ENCODE data around the gene MRPL47. TPM values are rescaled to one million over a fixed set of nuclear protein-coding genes. Genes with fewer than 3 reads are reported as not detected.

MRPL47 gene
- total and polyA plus RNA-seq, 10 of the 15 experiments (the other 5 are each of a cell fraction or from before 2014, with no cell fraction given) = 40.6 to 237 (median 73.9) TPM

DNA sequence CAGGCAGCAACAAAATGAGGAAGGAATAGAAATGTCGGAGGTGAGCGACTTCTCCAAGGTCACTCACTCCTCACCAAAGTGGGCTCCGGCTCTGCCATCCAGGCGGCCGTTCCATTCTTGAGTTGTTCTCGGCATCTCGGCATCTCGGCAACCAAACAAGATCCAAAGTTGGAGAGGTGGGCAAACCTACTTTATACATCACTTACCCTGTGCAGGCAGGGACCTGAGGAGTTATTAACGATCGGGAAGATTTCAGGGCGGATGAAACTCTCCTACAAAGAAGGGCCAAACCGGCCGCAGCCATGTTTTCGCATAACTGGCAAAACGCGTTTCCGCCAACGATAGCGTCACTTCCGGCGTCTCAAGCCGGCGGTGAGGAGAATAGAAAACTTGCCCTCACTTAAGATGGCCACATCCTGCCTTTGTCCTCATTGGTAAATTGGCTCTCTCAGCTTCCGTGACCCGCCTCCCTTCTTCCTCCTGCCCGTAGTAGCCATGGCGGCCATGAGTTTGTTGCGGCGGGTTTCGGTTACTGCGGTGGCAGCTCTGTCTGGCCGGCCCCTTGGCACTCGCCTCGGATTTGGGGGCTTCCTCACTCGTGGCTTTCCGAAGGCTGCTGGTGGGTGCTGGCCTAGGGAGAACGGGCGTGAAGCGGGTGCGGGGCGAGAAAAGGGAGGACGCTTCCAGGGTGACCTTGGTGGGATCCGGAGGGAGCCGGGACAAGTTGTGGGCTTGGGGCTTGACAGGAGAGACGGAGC is at the start of gene MRPL47, which contains the start of gene NDUFB5 (continued):
- TF ChIP-seq ZSCAN29 (IDR thresholded peaks at IDR 0.05) = no peak
- peak; percentile 43; the same call in 2 of the 3 replicates for TF ChIP-seq POU2F2 (IDR thresholded peaks at IDR 0.05; ENCODE audit: borderline replicate concordance, low read depth, low read length)
- peak; percentile 85 for TF ChIP-seq HCFC1 (IDR thresholded peaks at IDR 0.05; ENCODE audit: low read length)
- peak; percentile 86 for TF ChIP-seq NBN (IDR thresholded peaks at IDR 0.05)
- TF ChIP-seq ASH2L (IDR thresholded peaks at IDR 0.05; ENCODE audit: borderline replicate concordance, low read depth) = no peak
- no peak for TF ChIP-seq CEBPB (IDR thresholded peaks at IDR 0.05; ENCODE audit: borderline replicate concordance in 1 of 2, low read depth in 2 of 2, low read length in 2 of 2)
- TF ChIP-seq ATF7 (IDR thresholded peaks at IDR 0.05; ENCODE audit: low read depth) = peak; percentile 68
- TF ChIP-seq LARP7 (IDR thresholded peaks at IDR 0.05) = peak; percentile 24; the same call in 1 of the 2 replicates
- no peak for TF ChIP-seq CHD1 (IDR thresholded peaks at IDR 0.05; ENCODE audit: low read depth, low read length)
- TF ChIP-seq BHLHE40 (IDR thresholded peaks at IDR 0.05; ENCODE audit: borderline replicate concordance in 1 of 2, low read depth in 2 of 2, low read length in 1 of 2) = peak; percentile 6 to 54; a peak in 2 of 4 replicates
- TF ChIP-seq PAX5 (IDR thresholded peaks at IDR 0.05; ENCODE audit: borderline replicate concordance, low read depth, low read length) = no peak
- TF ChIP-seq, protein P1, sequence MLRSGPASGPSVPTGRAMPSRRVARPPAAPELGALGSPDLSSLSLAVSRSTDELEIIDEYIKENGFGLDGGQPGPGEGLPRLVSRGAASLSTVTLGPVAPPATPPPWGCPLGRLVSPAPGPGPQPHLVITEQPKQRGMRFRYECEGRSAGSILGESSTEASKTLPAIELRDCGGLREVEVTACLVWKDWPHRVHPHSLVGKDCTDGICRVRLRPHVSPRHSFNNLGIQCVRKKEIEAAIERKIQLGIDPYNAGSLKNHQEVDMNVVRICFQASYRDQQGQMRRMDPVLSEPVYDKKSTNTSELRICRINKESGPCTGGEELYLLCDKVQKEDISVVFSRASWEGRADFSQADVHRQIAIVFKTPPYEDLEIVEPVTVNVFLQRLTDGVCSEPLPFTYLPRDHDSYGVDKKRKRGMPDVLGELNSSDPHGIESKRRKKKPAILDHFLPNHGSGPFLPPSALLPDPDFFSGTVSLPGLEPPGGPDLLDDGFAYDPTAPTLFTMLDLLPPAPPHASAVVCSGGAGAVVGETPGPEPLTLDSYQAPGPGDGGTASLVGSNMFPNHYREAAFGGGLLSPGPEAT (IDR thresholded peaks at IDR 0.05; ENCODE audit: low read depth) = peak; percentile 98
- no peak for TF ChIP-seq HDGF (IDR thresholded peaks at IDR 0.05)
- TF ChIP-seq SMAD1 (IDR thresholded peaks at IDR 0.05; ENCODE audit: low read depth, partially characterized antibody) = no peak
- peak; percentile 90 for TF ChIP-seq TAF1 (IDR thresholded peaks at IDR 0.05; ENCODE audit: borderline replicate concordance, low read depth, low read length)
- no peak for TF ChIP-seq MTA3 (IDR thresholded peaks at IDR 0.05; ENCODE audit: borderline replicate concordance, low read length)
- no peak for TF ChIP-seq YBX1 (IDR thresholded peaks at IDR 0.05)
- TF ChIP-seq, protein P2, sequence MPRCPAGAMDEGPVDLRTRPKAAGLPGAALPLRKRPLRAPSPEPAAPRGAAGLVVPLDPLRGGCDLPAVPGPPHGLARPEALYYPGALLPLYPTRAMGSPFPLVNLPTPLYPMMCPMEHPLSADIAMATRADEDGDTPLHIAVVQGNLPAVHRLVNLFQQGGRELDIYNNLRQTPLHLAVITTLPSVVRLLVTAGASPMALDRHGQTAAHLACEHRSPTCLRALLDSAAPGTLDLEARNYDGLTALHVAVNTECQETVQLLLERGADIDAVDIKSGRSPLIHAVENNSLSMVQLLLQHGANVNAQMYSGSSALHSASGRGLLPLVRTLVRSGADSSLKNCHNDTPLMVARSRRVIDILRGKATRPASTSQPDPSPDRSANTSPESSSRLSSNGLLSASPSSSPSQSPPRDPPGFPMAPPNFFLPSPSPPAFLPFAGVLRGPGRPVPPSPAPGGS (IDR thresholded peaks at IDR 0.05; ENCODE audit: borderline replicate concordance, insufficient read depth, low read depth, low read length, poor library complexity, severe bottlenecking) = no peak
- TF ChIP-seq BMI1 (IDR thresholded peaks at IDR 0.05; ENCODE audit: borderline replicate concordance) = no peak
- TF ChIP-seq ETV6 (conservative IDR thresholded peaks at IDR 0.05 in 1 of 2, IDR thresholded peaks at IDR 0.05 in 1 of 2; ENCODE audit: borderline replicate concordance in 1 of 2, low read depth in 1 of 2) = no peak
- TF ChIP-seq TCF12 (IDR thresholded peaks at IDR 0.05; ENCODE audit: low read depth, low read length) = no peak
- TF ChIP-seq, protein P3, sequence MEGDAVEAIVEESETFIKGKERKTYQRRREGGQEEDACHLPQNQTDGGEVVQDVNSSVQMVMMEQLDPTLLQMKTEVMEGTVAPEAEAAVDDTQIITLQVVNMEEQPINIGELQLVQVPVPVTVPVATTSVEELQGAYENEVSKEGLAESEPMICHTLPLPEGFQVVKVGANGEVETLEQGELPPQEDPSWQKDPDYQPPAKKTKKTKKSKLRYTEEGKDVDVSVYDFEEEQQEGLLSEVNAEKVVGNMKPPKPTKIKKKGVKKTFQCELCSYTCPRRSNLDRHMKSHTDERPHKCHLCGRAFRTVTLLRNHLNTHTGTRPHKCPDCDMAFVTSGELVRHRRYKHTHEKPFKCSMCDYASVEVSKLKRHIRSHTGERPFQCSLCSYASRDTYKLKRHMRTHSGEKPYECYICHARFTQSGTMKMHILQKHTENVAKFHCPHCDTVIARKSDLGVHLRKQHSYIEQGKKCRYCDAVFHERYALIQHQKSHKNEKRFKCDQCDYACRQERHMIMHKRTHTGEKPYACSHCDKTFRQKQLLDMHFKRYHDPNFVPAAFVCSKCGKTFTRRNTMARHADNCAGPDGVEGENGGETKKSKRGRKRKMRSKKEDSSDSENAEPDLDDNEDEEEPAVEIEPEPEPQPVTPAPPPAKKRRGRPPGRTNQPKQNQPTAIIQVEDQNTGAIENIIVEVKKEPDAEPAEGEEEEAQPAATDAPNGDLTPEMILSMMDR (IDR thresholded peaks at IDR 0.05 in 2 of 3, conservative IDR thresholded peaks at IDR 0.05 in 1 of 3; ENCODE audit: control insufficient read depth in 2 of 3, extremely low read depth in 1 of 3, insufficient read depth in 1 of 3, low read depth in 3 of 3, low read length in 3 of 3) = no peak
- TF ChIP-seq SMARCA5 (IDR thresholded peaks at IDR 0.05) = 0 out of 2 replicates have a peak, but pooled peaks have one; percentile 11
- TF ChIP-seq ZNF24 (IDR thresholded peaks at IDR 0.05) = no peak
- TF ChIP-seq WRNIP1 (IDR thresholded peaks at IDR 0.05; ENCODE audit: borderline replicate concordance, low read depth, low read length) = no peak
- no peak for TF ChIP-seq RB1 (IDR thresholded peaks at IDR 0.05; ENCODE audit: borderline replicate concordance)
- TF ChIP-seq NR2C2 (IDR thresholded peaks at IDR 0.05; ENCODE audit: borderline replicate concordance, control insufficient read depth, insufficient read length, low read depth) = no peak

All from GM12878 (cell line).